HepG2 (cell line): ENCODE data around the gene MAPK14. TPM values are rescaled to one million over a fixed set of nuclear protein-coding genes. Genes with fewer than 3 reads are reported as not detected.
A peak's percentile ranks its signal among the peaks of the same experiment; 100 is the strongest.

Experiments used
- ARHGAP35 ChIP-seq: sonication (generic); formaldehyde crosslinking; IDR thresholded peaks from 2 replicates; pipeline ENCODE4 v1.9.0; 2022; ENCODE audit warnings: mild to moderate bottlenecking, inconsistent platforms, moderate library complexity, missing genetic modification reagents, borderline replicate concordance
- CBX1 ChIP-seq: IDR thresholded peaks from one replicate; pipeline ENCODE4 v1.6.1; 2016; ENCODE audit warnings: antibody characterized with exemption, low read depth
- CBX5 ChIP-seq: sonication (generic); formaldehyde crosslinking; IDR thresholded peaks from 2 replicates; pipeline ENCODE4 v1.4.0; 2020; ENCODE audit warnings: missing genetic modification reagents, borderline replicate concordance
- CHCHD3 ChIP-seq: sonication (generic); formaldehyde crosslinking; IDR thresholded peaks from 2 replicates; pipeline ENCODE4 v1.8.0; 2022; ENCODE audit warnings: mild to moderate bottlenecking, missing genetic modification reagents, moderate library complexity
- CHD2 ChIP-seq: IDR thresholded peaks from 2 replicates; pipeline ENCODE4 v1.6.1; 2011; ENCODE audit warnings: low read depth, low read length, improper control_type of control experiment
- CREB1 ChIP-seq, 2 experiments: fragments of 450-650 bp in 1 of 2; IDR thresholded peaks; 2 replicates each; pipeline ENCODE4 v1.6.1; 2016 to 2017; ENCODE audit warnings: control low read depth in 1 of 2, mild to moderate bottlenecking in 1 of 2, missing compliant biosample characterization in 1 of 2, missing genetic modification characterization in 1 of 2
- MED8 ChIP-seq: sonication (generic); formaldehyde crosslinking; IDR thresholded peaks from 2 replicates; pipeline ENCODE4 v1.8.1; 2023; ENCODE audit warnings: mild to moderate bottlenecking, missing genetic modification reagents; ENCODE audit not compliant: insufficient replicate concordance
- MYC ChIP-seq: sonication (generic); formaldehyde crosslinking; IDR thresholded peaks from 2 replicates; pipeline ENCODE4 v1.9.0; 2021; ENCODE audit warnings: missing genetic modification reagents, borderline replicate concordance
- PHF5A ChIP-seq: IDR thresholded peaks from one replicate; pipeline ENCODE4 v1.6.1; 2018; ENCODE audit warnings: low read depth, missing genetic modification reagents; ENCODE audit not compliant: unreplicated experiment
- PITX1 ChIP-seq: sonication (generic); formaldehyde crosslinking; IDR thresholded peaks from 2 replicates; pipeline ENCODE4 v1.5.1; 2020; ENCODE audit warnings: mild to moderate bottlenecking, missing genetic modification reagents
- RBFOX2 ChIP-seq: fragments of 200-400 bp; formaldehyde crosslinking; IDR thresholded peaks from 2 replicates; pipeline ENCODE4 v1.6.1; 2017; ENCODE audit warnings: low read depth, mild to moderate bottlenecking, low read length
- TMF1 ChIP-seq: sonication (generic); formaldehyde crosslinking; IDR thresholded peaks from 2 replicates; pipeline ENCODE4 v1.8.1; 2022; ENCODE audit warnings: low read depth, missing genetic modification reagents
- U2AF1 ChIP-seq: fragments of 200-400 bp; formaldehyde crosslinking; optimal IDR thresholded peaks from 2 replicates; pipeline ENCODE3; 2017; ENCODE audit warnings: mild to moderate bottlenecking, low read depth, low read length
- ZFY ChIP-seq: sonication (generic); formaldehyde crosslinking; IDR thresholded peaks from 2 replicates; pipeline ENCODE4 v1.4.0; 2020; ENCODE audit warnings: missing genetic modification reagents
- ZNF274 ChIP-seq: sonication (generic); formaldehyde crosslinking; IDR thresholded peaks from 2 replicates; pipeline ENCODE4 v1.5.1; 2020; ENCODE audit warnings: mild to moderate bottlenecking, missing genetic modification reagents
- ZNF367 ChIP-seq: sonication (generic); formaldehyde crosslinking; IDR thresholded peaks from 2 replicates; pipeline ENCODE4 v1.4.0; 2020; ENCODE audit warnings: missing genetic modification reagents, borderline replicate concordance
- ZNF619 ChIP-seq: sonication (generic); formaldehyde crosslinking; IDR thresholded peaks from 2 replicates; pipeline ENCODE4 v1.4.0; 2020; ENCODE audit warnings: mild to moderate bottlenecking, missing genetic modification reagents
- ZNF629 ChIP-seq: sonication (generic); formaldehyde crosslinking; conservative IDR thresholded peaks from 2 replicates; pipeline ENCODE4 v1.5.0; 2020; ENCODE audit warnings: missing genetic modification reagents
- ZNF776 ChIP-seq: sonication (generic); formaldehyde crosslinking; IDR thresholded peaks from 2 replicates; pipeline ENCODE4 v1.4.0; 2020; ENCODE audit warnings: mild to moderate bottlenecking, missing genetic modification reagents
- ZNF788 ChIP-seq: sonication (generic); formaldehyde crosslinking; IDR thresholded peaks from 2 replicates; pipeline ENCODE4 v1.5.0; 2020; ENCODE audit warnings: mild to moderate bottlenecking, missing genetic modification reagents, borderline replicate concordance
- polyA plus RNA-seq, 8 experiments: library from polyadenylated mRNA; depleted of rRNA in 3 of 8; stranded (reverse) in 7 of 8; unstranded in 1 of 8; fragments of >200 nt; fragmentation: Illumina TruSeq in 4 of 8; extraction: Trizol in 4 of 8; gene quantifications; 2 replicates each; pipeline versions ENCODE4 v1.2.1 to v1.2.3, GENCODE V29; 2011 to 2016; ENCODE audit warnings: low read depth in 4 of 8, missing spikeins in 1 of 8, mixed read lengths in 1 of 8; ENCODE audit not compliant: insufficient read depth in 1 of 8
- total RNA-seq, 5 experiments: library from RNA; depleted of rRNA; stranded (reverse); fragments of >200 nt; fragmentation: Illumina TruSeq; extraction: Trizol; gene quantifications; 2 replicates each; pipeline ENCODE4 v1.2.3, GENCODE V29; 2016; ENCODE audit warnings: low read depth in 1 of 5
- TF ChIP-seq, protein P1 (sequence below): IDR thresholded peaks from 2 replicates; pipeline ENCODE4 v1.6.1; 2016; ENCODE audit warnings: missing compliant biosample characterization, missing genetic modification reagents, borderline replicate concordance
- TF ChIP-seq, protein P2 (sequence below): sonication (generic); formaldehyde crosslinking; IDR thresholded peaks from 2 replicates; pipeline ENCODE4 v1.4.0; 2020; ENCODE audit warnings: missing genetic modification reagents, mild to moderate bottlenecking, borderline replicate concordance
- TF ChIP-seq, protein P3 (sequence below): sonication (generic); formaldehyde crosslinking; IDR thresholded peaks from 2 replicates; pipeline ENCODE4 v1.8.0; 2022; ENCODE audit warnings: mild to moderate bottlenecking, missing genetic modification reagents, moderate library complexity
- TF ChIP-seq, protein P4 (sequence below): sonication (generic); formaldehyde crosslinking; IDR thresholded peaks from 2 replicates; pipeline ENCODE4 v1.4.0; 2020; ENCODE audit warnings: missing genetic modification reagents; ENCODE audit errors: not compliant biosample characterization

Gene MAPK14
- total and polyA plus RNA-seq, 2 of the 13 experiments (the other 11 are each of a cell fraction or from before 2014, with no cell fraction given), result 66.3 to 67.3 TPM

DNA sequence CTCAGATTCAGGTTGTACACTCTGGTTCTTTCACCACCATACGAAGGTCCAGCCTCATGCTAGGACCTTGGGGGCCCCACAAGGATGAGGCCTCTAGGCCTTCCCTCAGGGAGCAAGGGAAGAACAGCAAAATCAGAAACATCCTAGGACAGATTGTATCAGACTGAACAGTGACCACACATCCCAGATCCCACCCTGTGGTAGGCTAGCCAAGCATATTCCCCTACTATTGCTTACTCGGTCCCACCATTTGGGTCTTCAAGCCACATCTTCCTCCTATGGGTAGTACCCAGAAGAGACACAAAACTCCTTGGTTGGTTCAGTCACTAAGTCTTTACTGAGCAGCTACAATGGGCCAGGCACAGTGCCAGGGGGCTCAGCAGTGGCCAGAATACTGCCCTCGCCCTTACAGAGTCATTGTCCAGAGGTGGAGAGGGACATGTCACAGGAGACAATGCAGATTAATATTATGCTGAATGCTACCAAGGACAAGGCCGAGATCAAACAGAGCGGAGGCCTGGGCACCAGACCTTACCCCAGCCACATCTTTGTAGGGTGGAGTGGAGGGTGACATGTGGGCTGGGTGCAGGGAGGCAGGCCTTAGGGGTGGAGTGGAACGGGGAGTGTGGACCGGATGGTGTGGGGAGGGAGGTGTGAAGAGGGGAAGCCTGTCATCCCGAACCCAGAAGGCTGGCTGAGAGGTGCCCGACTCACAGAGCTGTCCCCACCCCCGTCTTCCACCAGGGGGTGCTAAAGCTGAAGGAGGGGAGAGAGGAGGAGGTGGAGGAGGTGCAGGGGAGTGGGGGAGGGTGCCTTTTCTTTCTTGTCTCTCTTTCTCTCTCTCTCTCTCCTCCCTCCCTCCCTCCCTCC lies 95.9 kb downstream of the MAPK14 start (continued):
- TF ChIP-seq CBX1 (no peak), MED8 (CRISPR knock-in tag) (no peak), CHD2 (peak; percentile 57; the same call in 1 of the 2 replicates), ZNF776 (CRISPR knock-in tag) (no peak), MYC (no peak; the same call in 1 of the 2 replicates), ARHGAP35 (CRISPR knock-in tag) (no peak), ZNF629 (CRISPR knock-in tag) (no peak), ZNF367 (CRISPR knock-in tag) (no peak), PHF5A (CRISPR knock-in tag) (no peak), CHCHD3 (CRISPR knock-in tag) (no peak), CREB1 (IDR thresholded peaks at IDR 0.05) (no peak), CREB1 (CRISPR knock-in tag; IDR thresholded peaks at IDR 0.05) (no peak), TMF1 (CRISPR knock-in tag) (no peak), ZNF788 (0 out of 2 replicates have a peak, but pooled peaks have one; percentile 15), U2AF1 (no peak), ZFY (CRISPR knock-in tag) (no peak; the same call in 1 of the 2 replicates), CBX5 (no peak), ZNF619 (CRISPR knock-in tag) (0 out of 2 replicates have a peak, but pooled peaks have one; percentile 4), PITX1 (CRISPR knock-in tag) (peak; percentile 17; the same call in 1 of the 2 replicates), ZNF274 (CRISPR knock-in tag) (no peak), RBFOX2 (no peak)
- TF ChIP-seq, protein P1, sequence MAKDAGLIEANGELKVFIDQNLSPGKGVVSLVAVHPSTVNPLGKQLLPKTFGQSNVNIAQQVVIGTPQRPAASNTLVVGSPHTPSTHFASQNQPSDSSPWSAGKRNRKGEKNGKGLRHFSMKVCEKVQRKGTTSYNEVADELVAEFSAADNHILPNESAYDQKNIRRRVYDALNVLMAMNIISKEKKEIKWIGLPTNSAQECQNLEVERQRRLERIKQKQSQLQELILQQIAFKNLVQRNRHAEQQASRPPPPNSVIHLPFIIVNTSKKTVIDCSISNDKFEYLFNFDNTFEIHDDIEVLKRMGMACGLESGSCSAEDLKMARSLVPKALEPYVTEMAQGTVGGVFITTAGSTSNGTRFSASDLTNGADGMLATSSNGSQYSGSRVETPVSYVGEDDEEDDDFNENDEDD (CRISPR knock-in tag), result no peak
- TF ChIP-seq, protein P2, sequence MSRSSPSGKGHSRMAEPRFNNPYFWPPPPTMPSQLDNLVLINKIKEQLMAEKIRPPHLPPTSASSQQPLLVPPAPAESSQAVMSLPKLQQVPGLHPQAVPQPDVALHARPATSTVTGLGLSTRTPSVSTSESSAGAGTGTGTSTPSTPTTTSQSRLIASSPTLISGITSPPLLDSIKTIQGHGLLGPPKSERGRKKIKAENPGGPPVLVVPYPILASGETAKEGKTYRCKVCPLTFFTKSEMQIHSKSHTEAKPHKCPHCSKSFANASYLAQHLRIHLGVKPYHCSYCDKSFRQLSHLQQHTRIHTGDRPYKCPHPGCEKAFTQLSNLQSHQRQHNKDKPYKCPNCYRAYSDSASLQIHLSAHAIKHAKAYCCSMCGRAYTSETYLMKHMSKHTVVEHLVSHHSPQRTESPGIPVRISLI (CRISPR knock-in tag), result no peak
- TF ChIP-seq, protein P3, sequence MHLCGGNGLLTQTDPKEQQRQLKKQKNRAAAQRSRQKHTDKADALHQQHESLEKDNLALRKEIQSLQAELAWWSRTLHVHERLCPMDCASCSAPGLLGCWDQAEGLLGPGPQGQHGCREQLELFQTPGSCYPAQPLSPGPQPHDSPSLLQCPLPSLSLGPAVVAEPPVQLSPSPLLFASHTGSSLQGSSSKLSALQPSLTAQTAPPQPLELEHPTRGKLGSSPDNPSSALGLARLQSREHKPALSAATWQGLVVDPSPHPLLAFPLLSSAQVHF (CRISPR knock-in tag), result no peak
- TF ChIP-seq, protein P4, sequence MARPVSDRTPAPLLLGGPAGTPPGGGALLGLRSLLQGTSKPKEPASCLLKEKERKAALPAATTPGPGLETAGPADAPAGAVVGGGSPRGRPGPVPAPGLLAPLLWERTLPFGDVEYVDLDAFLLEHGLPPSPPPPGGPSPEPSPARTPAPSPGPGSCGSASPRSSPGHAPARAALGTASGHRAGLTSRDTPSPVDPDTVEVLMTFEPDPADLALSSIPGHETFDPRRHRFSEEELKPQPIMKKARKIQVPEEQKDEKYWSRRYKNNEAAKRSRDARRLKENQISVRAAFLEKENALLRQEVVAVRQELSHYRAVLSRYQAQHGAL (CRISPR knock-in tag), result no peak
